H1 (cell line): ENCODE data around the gene CADM1. TPM values are rescaled to one million over a fixed set of nuclear protein-coding genes. Genes with fewer than 3 reads are reported as not detected.

Experiments used
- JUN ChIP-seq: IDR thresholded peaks from 2 replicates; pipeline ENCODE4 v1.6.1; 2011; ENCODE audit warnings: low read depth, mild to moderate bottlenecking, improper control_type of control experiment, low read length
- polyA plus RNA-seq, 7 experiments: library from polyadenylated mRNA; depleted of rRNA in 3 of 7; stranded (reverse) in 5 of 7; unstranded in 2 of 7; fragments of >200 nt in 5 of 7; fragments of 200-250 nt in 2 of 7; gene quantifications; 1 replicate in 5 of 7; 2 replicates in 1 of 7; 4 replicates in 1 of 7; pipeline versions ENCODE4 v1.2.1 to v1.2.3, GENCODE V29; 2011 to 2013; ENCODE audit warnings: missing spikeins in 2 of 7, mixed read lengths in 2 of 7
- total RNA-seq: library from RNA; stranded (reverse); fragmentation: NEBNext Ultra II Directional; extraction: Animal tissue kit (Norgen Biotek cat#: 25700); gene quantifications from 2 replicates; pipeline ENCODE4 v1.2.1, GENCODE V29; 2021
- TF ChIP-seq, protein P1 (sequence below): IDR thresholded peaks from 2 replicates; pipeline ENCODE4 v1.6.1; 2012; ENCODE audit warnings: inconsistent platforms

CADM1 gene
- total and polyA plus RNA-seq, 2 of the 8 experiments (the other 6 are each of a cell fraction or from before 2014, with no cell fraction given) = 8.3 to 25.3 TPM

- TF ChIP-seq JUN = no peak
- TF ChIP-seq, protein P1, sequence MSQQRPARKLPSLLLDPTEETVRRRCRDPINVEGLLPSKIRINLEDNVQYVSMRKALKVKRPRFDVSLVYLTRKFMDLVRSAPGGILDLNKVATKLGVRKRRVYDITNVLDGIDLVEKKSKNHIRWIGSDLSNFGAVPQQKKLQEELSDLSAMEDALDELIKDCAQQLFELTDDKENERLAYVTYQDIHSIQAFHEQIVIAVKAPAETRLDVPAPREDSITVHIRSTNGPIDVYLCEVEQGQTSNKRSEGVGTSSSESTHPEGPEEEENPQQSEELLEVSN = no peak
Measured at GRCh38 chr11:115541518-115541917, 37.3 kb upstream of the CADM1 start (continued).
